ENCODE results near the gene SERPINI1. TPM values are rescaled to one million over a fixed set of nuclear protein-coding genes. Genes with fewer than 3 reads are reported as not detected.

The SERPINI1 gene
- total RNA-seq, 4 donors from 2014 or later = 0.54 to 4.1 (median 1.2) TPM; not detected in 1

DNA sequence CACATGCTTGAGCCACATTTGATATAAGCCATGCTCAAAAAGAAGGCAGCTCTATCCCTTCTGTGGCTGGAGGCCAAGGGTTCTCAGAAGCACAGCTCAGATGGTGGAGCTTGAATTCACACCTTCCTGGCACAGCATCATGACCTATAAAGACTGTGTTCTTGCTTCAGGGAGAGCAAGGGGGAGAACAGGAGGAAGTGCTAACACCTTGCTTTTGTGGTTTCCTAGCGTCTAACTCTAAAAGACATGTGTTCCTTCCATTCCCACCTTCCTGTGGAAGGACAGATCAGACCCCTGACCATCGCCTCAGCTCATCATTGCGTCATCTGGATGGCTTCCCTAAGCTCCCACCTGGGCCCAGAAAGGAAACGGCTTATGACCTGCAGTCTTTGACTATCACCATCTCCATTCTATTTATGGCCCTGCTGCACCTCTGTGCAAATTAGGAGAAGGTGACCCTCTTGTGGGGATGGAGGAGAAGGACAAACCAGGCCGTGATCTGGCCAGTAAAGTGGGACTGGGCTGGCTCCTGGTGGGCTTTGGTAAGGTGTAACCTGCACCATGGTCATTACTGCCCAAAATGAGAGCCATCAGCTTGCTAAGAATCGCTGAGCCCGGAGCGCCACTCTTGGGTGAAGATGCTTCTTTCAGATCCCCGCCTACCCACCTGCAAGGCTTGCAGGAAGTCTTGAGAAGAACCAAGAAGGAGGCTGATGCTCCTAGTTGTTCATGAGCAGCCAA lies 128.5 kb downstream of the SERPINI1 start:
- H3K27ac ChIP-seq = no peak overlapping the region
- H3K9me3 ChIP-seq = no peaks in the 10 kb centered on the region
- TF ChIP-seq CTCF (IDR thresholded peaks at IDR 0.05) = no peak
- TF ChIP-seq POLR2A (IDR thresholded peaks at IDR 0.05) = no peak

DNA sequence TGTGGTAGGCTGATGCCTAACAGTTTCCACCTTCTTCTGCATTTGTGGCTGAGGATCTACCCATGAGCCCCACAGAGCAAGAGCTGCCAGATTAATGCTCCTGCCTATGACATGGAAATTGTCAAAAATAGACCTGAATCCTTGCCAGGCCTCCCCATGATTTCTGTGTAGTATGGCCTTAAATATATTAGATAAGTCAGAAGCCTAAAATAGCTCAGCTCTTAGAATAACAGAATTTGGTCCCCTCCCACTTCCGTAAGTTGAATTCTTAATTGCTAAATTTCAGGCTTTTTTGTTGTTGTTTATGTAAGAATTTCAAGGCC lies 129.0 kb downstream of the SERPINI1 start:
- peaks cover 0 to 9% (median 0%) of the 10 kb centered on the region in 4 donors for H3K4me1 ChIP-seq
- no peak for TF ChIP-seq POLR2A (IDR thresholded peaks at IDR 0.05)
- no peak for TF ChIP-seq CTCF (IDR thresholded peaks at IDR 0.05)
- H3K36me3 ChIP-seq = no peaks in the 10 kb centered on the region
- H3K9me3 ChIP-seq = no peaks in the 10 kb centered on the region
- no peak overlapping the region for H3K4me3 ChIP-seq
- H3K27ac ChIP-seq = no peak overlapping the region
- no peaks in the 10 kb centered on the region for H3K27me3 ChIP-seq
- DNase-seq = no peak

More for the DNA sequence above, 128.5 kb downstream of the SERPINI1 start:
- no peaks in the 10 kb centered on the region for H3K36me3 ChIP-seq
- no peak overlapping the region for H3K4me3 ChIP-seq
- DNase-seq = no peak
- H3K27me3 ChIP-seq = no peaks in the 10 kb centered on the region
- H3K4me1 ChIP-seq = peaks cover 0 to 9% (median 0%) of the 10 kb centered on the region in 4 donors

GRCh38 chr3:167866331-167866730 lies 130.8 kb downstream of the SERPINI1 start:
- Histone ChIP-seq H3K4me1 (peaks cover 0 to 9% (median 0%) of the 10 kb centered on the region in 4 donors), H3K27ac (no peak overlapping the region), H3K27me3 (no peaks in the 10 kb centered on the region), H3K9me3 (no peaks in the 10 kb centered on the region), H3K4me3 (no peak overlapping the region), H3K36me3 (no peaks in the 10 kb centered on the region)
- DNase-seq = no peak
- no peak for TF ChIP-seq POLR2A (IDR thresholded peaks at IDR 0.05)
- no peak for TF ChIP-seq CTCF (IDR thresholded peaks at IDR 0.05)

- Histone ChIP-seq H3K27me3 (no peaks in the 10 kb centered on the region), H3K27ac (no peak overlapping the region), H3K4me3 (no peak overlapping the region), H3K9me3 (no peaks in the 10 kb centered on the region), H3K36me3 (no peaks in the 10 kb centered on the region), H3K4me1 (no peaks in the 10 kb centered on the region)
- TF ChIP-seq POLR2A (IDR thresholded peaks at IDR 0.05) (no peak), CTCF (IDR thresholded peaks at IDR 0.05) (no peak)
- no peak for DNase-seq
Measured at GRCh38 chr3:167867981-167868380, 132.5 kb downstream of the SERPINI1 start.

- no peaks in the 10 kb centered on the region for H3K27me3 ChIP-seq
- H3K36me3 ChIP-seq = no peaks in the 10 kb centered on the region
- no peaks in the 10 kb centered on the region for H3K9me3 ChIP-seq
- no peak for TF ChIP-seq POLR2A (IDR thresholded peaks at IDR 0.05)
- no peak for TF ChIP-seq CTCF (IDR thresholded peaks at IDR 0.05)
- no peak for DNase-seq
- no peak overlapping the region for H3K4me3 ChIP-seq
- H3K4me1 ChIP-seq = no peaks in the 10 kb centered on the region
- no peak overlapping the region for H3K27ac ChIP-seq
Measured at GRCh38 chr3:167870181-167870580, 134.7 kb downstream of the SERPINI1 start.
